HUES48 (cell line): ENCODE measurements around the gene CNTN5.

Source experiments
- H3K27ac ChIP-seq: one replicate; pipeline ENCODE4 v1.7.0; 2013; ENCODE audit warnings: low read depth, low read length, inconsistent platforms
- H3K27me3 ChIP-seq: 2 replicates; pipeline ENCODE4 v1.6.1; 2013; ENCODE audit warnings: mild to moderate bottlenecking, low read length; ENCODE audit not compliant: control insufficient read depth, insufficient read depth
- H3K36me3 ChIP-seq: 2 replicates; pipeline ENCODE4 v1.6.1; 2013; ENCODE audit warnings: low read length; ENCODE audit not compliant: control insufficient read depth, insufficient read depth
- H3K4me1 ChIP-seq: 2 replicates; pipeline ENCODE4 v1.6.1; 2013; ENCODE audit warnings: mild to moderate bottlenecking, low read length; ENCODE audit not compliant: control insufficient read depth, insufficient read depth
- H3K4me3 ChIP-seq: 2 replicates; pipeline ENCODE4 v1.5.1; 2013; ENCODE audit warnings: mild to moderate bottlenecking, low read depth, low read length
- H3K9ac ChIP-seq: 2 replicates; pipeline ENCODE4 v1.6.1; 2013; ENCODE audit warnings: mild to moderate bottlenecking, low read depth, low read length, moderate library complexity
- H3K9me3 ChIP-seq: 2 replicates; pipeline ENCODE4 v1.6.1; 2013; ENCODE audit warnings: low read length; ENCODE audit not compliant: control insufficient read depth, insufficient read depth

CNTN5 gene

GRCh38 chr11:99170591-99170990 lies 149.8 kb downstream of the CNTN5 start:
- H3K4me1 ChIP-seq, result 0 out of 2 replicates have a peak, but pooled peaks cover 1% of the 10 kb centered on the region
- no peaks in the 10 kb centered on the region for H3K9me3 ChIP-seq
- H3K36me3 ChIP-seq, result no peaks in the 10 kb centered on the region
- H3K27ac ChIP-seq, result no peak overlapping the region
- H3K27me3 ChIP-seq, result no peaks in the 10 kb centered on the region
- H3K4me3 ChIP-seq, result no peak overlapping the region
- H3K9ac ChIP-seq, result no peak overlapping the region

GRCh38 chr11:99171330-99171729 lies 150.6 kb downstream of the CNTN5 start:
- no peak overlapping the region for H3K27ac ChIP-seq
- H3K27me3 ChIP-seq, result no peaks in the 10 kb centered on the region
- no peaks in the 10 kb centered on the region for H3K4me1 ChIP-seq
- H3K9me3 ChIP-seq, result no peaks in the 10 kb centered on the region
- H3K9ac ChIP-seq, result no peak overlapping the region
- H3K4me3 ChIP-seq, result no peak overlapping the region
- no peaks in the 10 kb centered on the region for H3K36me3 ChIP-seq

- Histone ChIP-seq H3K9me3 (no peaks in the 10 kb centered on the region), H3K27ac (no peak overlapping the region), H3K27me3 (no peaks in the 10 kb centered on the region), H3K4me3 (no peak overlapping the region), H3K9ac (no peak overlapping the region), H3K4me1 (no peaks in the 10 kb centered on the region), H3K36me3 (no peaks in the 10 kb centered on the region)
These were observed 155.7 kb downstream of the CNTN5 start for GRCh38 chr11:99176430-99176829.

- no peaks in the 10 kb centered on the region for H3K27me3 ChIP-seq
- no peak overlapping the region for H3K27ac ChIP-seq
- no peak overlapping the region for H3K4me3 ChIP-seq
- no peaks in the 10 kb centered on the region for H3K9me3 ChIP-seq
- H3K4me1 ChIP-seq, result no peaks in the 10 kb centered on the region
- no peaks in the 10 kb centered on the region for H3K36me3 ChIP-seq
- H3K9ac ChIP-seq, result no peak overlapping the region
These were observed 156.7 kb downstream of the CNTN5 start for GRCh38 chr11:99177446-99177845.

GRCh38 chr11:99184146-99184545 lies 163.4 kb downstream of the CNTN5 start:
- H3K27ac ChIP-seq, result no peak overlapping the region
- H3K9me3 ChIP-seq, result no peaks in the 10 kb centered on the region
- H3K27me3 ChIP-seq, result no peaks in the 10 kb centered on the region
- H3K9ac ChIP-seq, result no peak overlapping the region
- H3K36me3 ChIP-seq, result no peaks in the 10 kb centered on the region
- H3K4me1 ChIP-seq, result no peaks in the 10 kb centered on the region
- no peak overlapping the region for H3K4me3 ChIP-seq

GRCh38 chr11:99188221-99188620 lies 167.5 kb downstream of the CNTN5 start:
- Histone ChIP-seq H3K27me3 (no peaks in the 10 kb centered on the region), H3K9me3 (no peaks in the 10 kb centered on the region)

GRCh38 chr11:99192716-99193115 lies 172.0 kb downstream of the CNTN5 start:
- H3K9ac ChIP-seq, result no peak overlapping the region
- no peaks in the 10 kb centered on the region for H3K9me3 ChIP-seq
- no peaks in the 10 kb centered on the region for H3K27me3 ChIP-seq
- H3K4me1 ChIP-seq, result peaks cover 44% of the 10 kb centered on the region
- H3K4me3 ChIP-seq, result no peak overlapping the region
- no peaks in the 10 kb centered on the region for H3K36me3 ChIP-seq
- H3K27ac ChIP-seq, result no peak overlapping the region

More at GRCh38 chr11:99188221-99188620, 167.5 kb downstream of the CNTN5 start:
- Histone ChIP-seq H3K27ac (no peak overlapping the region), H3K4me3 (no peak overlapping the region), H3K4me1 (peaks cover 15% of the 10 kb centered on the region), H3K9ac (no peak overlapping the region), H3K36me3 (no peaks in the 10 kb centered on the region)

GRCh38 chr11:99197477-99197876 lies 176.7 kb downstream of the CNTN5 start:
- Histone ChIP-seq H3K9ac (no peak overlapping the region), H3K27me3 (no peaks in the 10 kb centered on the region), H3K27ac (no peak overlapping the region), H3K36me3 (no peaks in the 10 kb centered on the region), H3K9me3 (no peaks in the 10 kb centered on the region), H3K4me3 (no peak overlapping the region), H3K4me1 (peaks cover 72% of the 10 kb centered on the region)

- Histone ChIP-seq H3K36me3 (no peaks in the 10 kb centered on the region), H3K9ac (no peak overlapping the region), H3K4me1 (peaks cover 69% of the 10 kb centered on the region), H3K27ac (no peak overlapping the region), H3K27me3 (no peaks in the 10 kb centered on the region), H3K9me3 (no peaks in the 10 kb centered on the region), H3K4me3 (peak overlapping the region; percentile 30; the same call in 1 of the 2 replicates)
These were observed 177.5 kb downstream of the CNTN5 start for GRCh38 chr11:99198215-99198614.

- Histone ChIP-seq H3K4me3 (no peak overlapping the region), H3K36me3 (no peaks in the 10 kb centered on the region), H3K4me1 (peaks cover 58% of the 10 kb centered on the region), H3K27ac (no peak overlapping the region), H3K9ac (no peak overlapping the region), H3K27me3 (no peaks in the 10 kb centered on the region), H3K9me3 (no peaks in the 10 kb centered on the region)
These were observed 178.6 kb downstream of the CNTN5 start for GRCh38 chr11:99199341-99199740.

- Histone ChIP-seq H3K36me3 (no peaks in the 10 kb centered on the region), H3K4me3 (no peak overlapping the region), H3K4me1 (peaks cover 57% of the 10 kb centered on the region), H3K9ac (no peak overlapping the region), H3K27ac (peak overlapping the region; percentile 34), H3K9me3 (no peaks in the 10 kb centered on the region), H3K27me3 (no peaks in the 10 kb centered on the region)
These were observed 180.0 kb downstream of the CNTN5 start for GRCh38 chr11:99200720-99201119.

GRCh38 chr11:99208813-99209212 lies 188.1 kb downstream of the CNTN5 start:
- Histone ChIP-seq H3K4me1 (peaks cover 10% of the 10 kb centered on the region), H3K9me3 (no peaks in the 10 kb centered on the region)

More at GRCh38 chr11:99208813-99209212, 188.1 kb downstream of the CNTN5 start:
- no peak overlapping the region for H3K4me3 ChIP-seq
- no peak overlapping the region for H3K9ac ChIP-seq
- H3K27ac ChIP-seq, result no peak overlapping the region
- H3K36me3 ChIP-seq, result no peaks in the 10 kb centered on the region
- H3K27me3 ChIP-seq, result no peaks in the 10 kb centered on the region
